Measurements from ENCODE around the gene ESM1. TPM values are rescaled to one million over a fixed set of nuclear protein-coding genes. Genes with fewer than 3 reads are reported as not detected.
A peak's percentile ranks its signal among the peaks of the same experiment; 100 is the strongest.

ESM1 gene
- total RNA-seq, 1 donor from 2014 or later: 7.2 TPM

DNA sequence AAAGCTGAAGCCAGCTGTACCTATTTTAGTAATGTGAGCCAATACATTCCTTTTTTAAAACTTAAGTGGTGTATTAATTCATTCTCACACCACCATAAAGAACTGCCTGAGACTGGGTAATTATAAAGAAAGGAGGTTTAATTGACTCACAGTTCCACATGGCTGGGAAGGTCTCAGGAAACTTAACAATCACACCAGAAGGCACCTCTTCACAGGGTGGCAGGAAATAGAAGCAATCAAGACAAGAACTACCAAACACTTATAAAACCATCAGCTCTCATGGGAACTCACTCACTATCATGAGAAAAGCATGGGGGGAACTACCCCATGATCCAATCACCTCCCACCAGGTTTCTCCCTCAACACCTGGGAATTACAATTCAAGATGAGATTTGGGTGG, 21.0 kb downstream of the ESM1 start:
- Histone ChIP-seq H3K27me3 (ENCODE audit: control insufficient read depth, insufficient read depth, low read length) (no peaks in the 10 kb centered on the region), H3K36me3 (ENCODE audit: control insufficient read depth, insufficient read depth, low read length) (no peaks in the 10 kb centered on the region), H3K4me3 (ENCODE audit: low read depth, low read length) (no peak overlapping the region)
- no peak for DNase-seq (ENCODE audit: low read depth)
- TF ChIP-seq CTCF (IDR thresholded peaks at IDR 0.05; ENCODE audit: insufficient read depth, low read length, poor library complexity, severe bottlenecking): no peak

DNA sequence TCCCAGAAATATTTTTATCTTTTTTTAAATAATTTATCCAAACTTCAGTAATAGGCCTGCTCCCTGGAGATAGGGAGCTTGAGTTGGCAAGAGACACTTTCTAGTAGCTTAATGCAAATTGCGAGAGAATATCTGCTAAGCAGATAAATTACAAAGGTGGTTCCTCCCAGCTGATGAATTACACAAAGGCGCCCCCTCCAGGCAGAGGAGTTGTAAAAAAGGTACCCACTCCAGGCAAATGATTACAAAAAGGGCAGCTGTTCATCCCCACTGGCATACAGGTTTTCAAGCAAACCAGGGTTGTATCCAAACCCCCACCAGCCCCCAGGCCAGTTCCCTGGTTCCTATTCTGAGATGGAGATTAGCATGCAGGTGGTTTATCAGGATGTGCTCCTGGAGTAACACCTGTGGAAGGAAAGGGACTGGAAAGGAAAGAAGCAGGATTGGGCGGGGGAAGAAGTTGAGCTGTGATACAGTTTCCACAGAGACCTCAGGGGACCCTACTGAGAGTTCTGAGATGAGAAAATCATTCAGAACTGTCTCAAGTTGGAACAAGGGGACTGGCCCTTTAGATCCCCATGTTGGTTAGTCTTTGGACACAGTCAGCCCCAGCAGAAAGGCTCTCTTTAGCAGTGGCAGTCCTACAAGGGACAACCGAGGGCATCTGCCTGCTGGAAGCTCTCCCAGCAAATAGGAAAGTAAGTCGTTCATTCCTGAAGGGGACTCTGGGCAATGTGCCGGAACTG, 25.5 kb downstream of the ESM1 start:
- Histone ChIP-seq H3K27me3 (ENCODE audit: control insufficient read depth, insufficient read depth, low read length) (no peaks in the 10 kb centered on the region), H3K36me3 (ENCODE audit: control insufficient read depth, insufficient read depth, low read length) (no peaks in the 10 kb centered on the region), H3K4me3 (ENCODE audit: low read depth, low read length) (no peak overlapping the region)
- TF ChIP-seq CTCF (IDR thresholded peaks at IDR 0.05; ENCODE audit: insufficient read depth, low read length, poor library complexity, severe bottlenecking): peak; percentile 33
- no peak for DNase-seq (ENCODE audit: low read depth)

DNA sequence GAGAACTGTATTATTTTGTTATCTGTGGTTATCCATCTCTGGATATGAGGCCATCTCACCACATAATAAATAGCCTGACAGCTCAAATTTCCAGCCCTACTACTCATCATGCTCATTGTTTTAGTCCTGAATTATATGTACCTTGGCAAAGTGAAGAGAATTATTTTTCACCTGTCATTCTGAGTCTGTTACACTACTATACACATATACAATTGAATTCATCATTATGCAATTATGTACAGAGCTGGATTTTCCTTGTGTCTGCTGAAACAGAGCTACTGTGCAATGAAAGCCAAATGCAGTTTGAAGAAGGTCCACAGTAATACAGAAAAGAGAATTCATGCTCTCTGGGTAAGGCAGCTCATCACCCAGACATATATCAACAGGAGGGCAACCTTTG, 28.5 kb downstream of the ESM1 start:
- Histone ChIP-seq H3K36me3 (ENCODE audit: control insufficient read depth, insufficient read depth, low read length) (no peaks in the 10 kb centered on the region), H3K4me3 (ENCODE audit: low read depth, low read length) (no peak overlapping the region), H3K27me3 (ENCODE audit: control insufficient read depth, insufficient read depth, low read length) (no peaks in the 10 kb centered on the region)
- no peak for TF ChIP-seq CTCF (IDR thresholded peaks at IDR 0.05; ENCODE audit: insufficient read depth, low read length, poor library complexity, severe bottlenecking)
- DNase-seq (ENCODE audit: low read depth): no peak

GRCh38 chr5:54947187-54947586, 38.2 kb downstream of the ESM1 start:
- no peaks in the 10 kb centered on the region for H3K36me3 ChIP-seq (ENCODE audit: control insufficient read depth, insufficient read depth, low read length)
- no peak overlapping the region for H3K4me3 ChIP-seq (ENCODE audit: low read depth, low read length)
- no peak for TF ChIP-seq CTCF (IDR thresholded peaks at IDR 0.05; ENCODE audit: insufficient read depth, low read length, poor library complexity, severe bottlenecking)
- no peaks in the 10 kb centered on the region for H3K27me3 ChIP-seq (ENCODE audit: control insufficient read depth, insufficient read depth, low read length)
- DNase-seq (ENCODE audit: low read depth): no peak

- Histone ChIP-seq H3K27me3 (ENCODE audit: control insufficient read depth, insufficient read depth, low read length) (no peaks in the 10 kb centered on the region), H3K4me3 (ENCODE audit: low read depth, low read length) (no peak overlapping the region), H3K36me3 (ENCODE audit: control insufficient read depth, insufficient read depth, low read length) (no peaks in the 10 kb centered on the region)
- no peak for TF ChIP-seq CTCF (IDR thresholded peaks at IDR 0.05; ENCODE audit: insufficient read depth, low read length, poor library complexity, severe bottlenecking)
- no peak for DNase-seq (ENCODE audit: low read depth)
These were observed 39.0 kb downstream of the ESM1 start for GRCh38 chr5:54946306-54946819.

DNA sequence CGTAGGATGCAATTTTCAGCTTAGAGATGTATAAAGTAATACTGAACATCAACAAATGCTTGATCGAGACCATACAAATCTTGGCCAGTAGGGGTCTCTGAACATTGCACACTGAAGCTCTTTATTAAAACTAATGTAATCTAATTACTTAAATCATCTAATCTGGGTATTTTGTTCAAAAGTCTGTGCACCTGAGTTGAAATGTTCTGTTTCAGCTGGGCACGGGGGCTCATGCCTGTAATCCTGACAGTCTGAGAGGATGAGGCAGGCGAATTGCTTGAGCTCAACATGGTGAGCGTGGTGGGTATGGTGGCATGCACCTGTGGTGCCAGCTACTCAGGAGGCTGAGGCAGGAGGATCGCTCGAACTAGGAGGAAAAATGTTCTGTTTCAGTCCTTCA, 41.0 kb downstream of the ESM1 start:
- Histone ChIP-seq H3K36me3 (ENCODE audit: control insufficient read depth, insufficient read depth, low read length) (no peaks in the 10 kb centered on the region), H3K27me3 (ENCODE audit: control insufficient read depth, insufficient read depth, low read length) (no peaks in the 10 kb centered on the region), H3K4me3 (ENCODE audit: low read depth, low read length) (no peak overlapping the region)
- DNase-seq (ENCODE audit: low read depth): no peak
- TF ChIP-seq CTCF (IDR thresholded peaks at IDR 0.05; ENCODE audit: insufficient read depth, low read length, poor library complexity, severe bottlenecking): peak; percentile 79

Data from kidney epithelial cell (primary cell).